HG02973 (cell line): ENCODE data around the gene NOC2L.
"Not testable (repeated sequence)": the region's sequence is repeated elsewhere in the genome, so short reads cannot be mapped to it uniquely, and the experiment has no call there.

Source experiments
- ATAC-seq: cut with Tn5 transposase; IDR thresholded peaks from one replicate; pipeline ENCODE4 v1.9.1; 2021; ENCODE audit warnings: moderate library complexity; ENCODE audit not compliant: unreplicated experiment

Gene NOC2L

DNA sequence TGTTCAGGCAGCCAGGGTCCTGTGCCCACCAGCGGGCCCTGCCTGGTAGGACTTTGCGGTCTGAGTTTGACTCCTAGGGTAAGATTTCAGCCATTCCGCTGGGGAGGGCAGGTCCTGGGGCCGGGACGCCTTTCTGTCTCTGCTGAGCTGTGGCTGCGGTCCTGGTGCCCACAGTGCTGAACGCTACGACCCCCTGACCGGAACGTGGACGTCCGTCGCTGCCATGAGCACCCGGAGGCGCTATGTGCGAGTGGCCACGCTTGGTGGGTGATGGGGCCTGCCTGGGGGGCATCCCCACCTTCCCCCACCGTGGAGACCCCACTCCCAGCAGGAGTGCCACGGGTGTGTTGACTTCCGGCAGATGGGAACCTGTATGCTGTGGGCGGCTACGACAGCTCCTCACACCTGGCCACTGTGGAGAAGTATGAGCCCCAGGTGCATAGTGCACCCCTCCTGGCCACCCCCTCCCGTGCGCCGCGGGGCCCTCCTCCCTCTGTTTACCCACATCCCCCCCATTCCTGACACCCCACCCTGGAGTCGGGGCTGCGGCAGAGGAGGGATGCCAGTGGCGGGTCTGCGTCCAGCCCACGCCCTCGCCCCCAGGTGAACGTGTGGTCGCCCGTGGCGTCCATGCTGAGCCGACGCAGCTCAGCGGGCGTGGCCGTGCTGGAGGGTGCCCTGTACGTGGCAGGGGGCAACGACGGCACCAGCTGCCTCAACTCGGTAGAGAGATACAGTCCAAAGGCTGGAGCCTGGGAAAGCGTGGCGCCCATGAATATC is 4.9 kb upstream of the NOC2L start:
- ATAC-seq, result no peak

GRCh38 chr1:963301-963651 is 4.2 kb upstream of the NOC2L start:
- ATAC-seq, result no peak

GRCh38 chr1:962381-963300 is 3.6 kb upstream of the NOC2L start:
- no peak for ATAC-seq

- ATAC-seq, result no peak
Measured at GRCh38 chr1:961132-961669, 2.1 kb upstream of the NOC2L start.

DNA sequence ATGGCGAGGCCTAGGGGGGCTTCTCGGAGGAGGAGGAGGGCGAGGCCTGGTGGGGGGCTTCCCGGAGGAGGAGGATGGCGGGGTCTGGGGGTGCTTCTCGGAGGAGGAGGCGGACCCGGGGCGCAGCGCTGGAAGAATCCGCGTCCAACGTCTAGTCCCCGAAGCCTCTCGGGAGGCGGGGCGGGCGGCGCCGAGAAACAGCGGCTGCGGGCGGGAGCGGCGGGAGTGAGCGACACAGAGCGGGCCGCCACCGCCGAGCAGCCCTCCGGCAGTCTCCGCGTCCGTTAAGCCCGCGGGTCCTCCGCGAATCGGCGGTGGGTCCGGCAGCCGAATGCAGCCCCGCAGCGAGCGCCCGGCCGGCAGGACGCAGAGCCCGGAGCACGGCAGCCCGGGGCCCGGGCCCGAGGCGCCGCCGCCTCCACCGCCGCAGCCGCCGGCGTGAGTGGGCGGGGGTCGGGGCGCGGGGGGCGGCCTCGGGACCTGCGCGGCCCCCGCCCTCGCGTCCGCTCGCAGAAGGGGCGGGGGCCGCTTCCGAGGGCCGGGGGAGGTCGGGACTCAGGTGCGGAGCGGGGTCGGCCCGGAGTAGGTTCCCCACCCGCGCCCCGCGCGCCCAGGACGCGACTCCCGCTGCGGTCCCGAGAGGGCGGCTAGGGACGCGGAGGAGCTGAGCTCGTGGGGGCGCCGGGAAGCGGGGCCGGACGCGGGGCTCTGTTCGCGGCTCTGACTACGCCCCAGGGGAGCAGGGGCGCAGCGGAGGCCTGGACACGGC is 1.5 kb upstream of the NOC2L start, which contains the start of gene KLHL17:
Gene KLHL17 (plus strand): TSS at position 222 of the 769 bp plus-strand sequence. CDS start 110 bp downstream, at position 332.
- no peak for ATAC-seq

GRCh38 chr1:959731-960362 is 791 bp upstream of the NOC2L start:
- no peak for ATAC-seq

DNA sequence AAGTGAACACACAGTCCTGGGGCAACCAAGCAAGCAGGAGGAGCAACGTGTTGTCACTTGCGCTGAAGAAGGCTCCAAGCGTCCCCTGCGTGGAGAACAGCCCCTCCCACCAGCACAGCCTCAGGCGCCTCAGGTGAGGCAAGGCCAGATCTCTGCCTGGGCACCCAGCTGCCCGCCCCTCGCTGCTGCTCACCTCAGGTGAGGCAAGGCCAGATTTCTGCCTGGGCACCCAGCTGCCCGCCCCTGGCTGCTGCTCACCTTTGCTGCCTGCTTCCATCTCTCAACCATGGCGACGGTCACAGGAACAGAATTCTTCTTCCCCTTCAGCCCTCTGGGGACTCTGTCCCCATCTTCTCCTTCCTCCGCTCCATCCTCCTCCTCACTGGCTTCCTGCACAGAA is 2.4 kb downstream of the NOC2L start:
- no peak for ATAC-seq

GRCh38 chr1:955474-955873 is 3.6 kb downstream of the NOC2L start:
- ATAC-seq, result no peak

DNA sequence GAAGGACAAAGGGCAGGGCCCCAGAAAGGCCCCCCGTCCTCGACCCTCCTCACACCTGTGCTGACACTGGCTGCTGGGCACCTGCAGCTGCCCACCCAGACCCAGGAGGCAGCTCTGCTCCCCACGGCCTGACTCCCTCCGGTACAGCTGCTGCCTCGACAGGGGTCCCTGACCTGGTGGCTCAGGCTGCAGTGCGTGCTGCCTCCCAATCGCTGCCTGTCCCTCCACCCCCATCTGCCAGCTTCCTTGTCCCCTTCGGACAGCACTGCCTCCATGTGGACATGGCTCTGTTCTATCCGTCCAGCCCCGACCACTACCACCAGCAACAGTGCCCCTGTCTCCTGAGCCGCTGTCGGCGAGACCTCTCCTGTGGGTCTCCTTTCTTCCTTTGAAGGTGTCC is 4.1 kb downstream of the NOC2L start:
- no peak for ATAC-seq

DNA sequence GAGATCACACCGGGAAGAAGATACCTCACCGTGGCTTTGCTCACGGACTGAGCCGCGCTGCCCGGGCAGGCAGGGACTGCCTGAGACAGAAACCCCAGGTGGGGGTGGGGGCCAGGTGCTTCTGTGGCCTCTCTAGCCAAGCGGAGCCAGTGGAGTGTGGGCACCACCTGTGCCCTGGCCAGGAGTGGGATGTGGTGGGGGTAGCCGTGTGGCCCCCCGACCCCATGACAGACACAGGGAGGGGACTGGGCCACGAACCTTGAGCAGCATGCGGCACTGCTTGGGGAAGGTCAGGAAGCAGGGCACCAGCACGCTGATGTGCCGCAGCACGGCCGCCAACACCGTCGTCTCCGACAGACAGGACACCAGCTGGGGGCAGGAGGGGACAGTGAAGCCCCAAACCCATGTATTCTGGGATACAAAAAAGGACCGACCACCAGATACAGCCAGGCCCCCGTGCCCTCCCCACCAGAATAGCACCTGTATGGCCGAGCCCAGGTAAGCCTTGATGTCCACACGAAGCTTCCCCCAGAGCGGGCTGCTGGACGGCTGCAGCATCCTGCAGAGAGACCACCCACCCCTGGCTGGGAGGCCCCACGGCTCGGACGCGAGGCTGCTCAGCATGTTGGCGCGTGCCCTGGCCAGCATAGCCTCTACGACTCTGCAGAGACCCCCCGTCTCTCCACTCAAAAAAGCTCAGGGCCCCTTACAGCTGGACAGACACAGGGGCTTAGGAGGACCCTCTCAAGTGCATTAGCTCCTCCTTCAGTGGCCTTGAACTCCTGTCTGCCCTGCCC is 5.3 kb downstream of the NOC2L start:
- ATAC-seq, result no peak

DNA sequence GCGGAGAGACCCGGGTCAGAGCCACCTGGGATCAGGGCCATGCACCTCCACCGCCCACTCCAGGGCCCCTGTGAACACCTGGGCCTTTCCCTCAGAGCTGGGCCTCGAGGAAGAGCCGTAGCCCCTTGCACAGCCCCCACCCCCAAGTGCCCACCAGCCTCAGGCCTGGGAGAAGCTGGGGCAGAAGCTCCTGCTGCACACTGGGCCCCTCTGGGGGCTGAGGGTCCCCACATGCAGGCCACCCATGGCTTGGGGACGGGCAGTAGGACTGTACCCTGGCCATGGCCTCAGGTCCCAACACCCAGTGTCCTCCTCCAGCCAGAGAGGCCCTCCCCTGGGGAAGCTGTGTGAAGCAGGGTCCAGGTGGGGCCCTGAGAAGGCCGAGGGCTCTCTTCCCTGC is 6.5 kb downstream of the NOC2L start:
- no peak for ATAC-seq

DNA sequence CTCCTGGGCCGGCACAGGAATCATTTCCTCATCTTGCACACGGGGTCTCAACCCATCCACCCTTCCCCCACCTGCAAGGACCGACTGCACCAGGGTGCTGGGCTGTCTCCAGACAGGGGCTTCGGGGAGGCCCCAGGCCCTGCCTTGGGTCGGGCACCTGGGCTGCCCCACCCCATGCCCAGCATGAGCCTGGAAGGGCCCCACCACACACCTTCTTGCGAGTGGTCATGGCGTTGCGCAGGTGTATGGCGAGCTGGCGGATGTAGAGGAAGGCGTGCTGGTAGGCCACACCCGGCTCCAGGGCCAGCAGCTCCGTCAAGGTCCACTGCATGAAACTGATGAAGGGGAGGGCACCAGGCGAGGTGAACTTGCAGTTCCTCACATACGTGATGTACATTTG is 6.9 kb downstream of the NOC2L start:
- ATAC-seq, result no peak

DNA sequence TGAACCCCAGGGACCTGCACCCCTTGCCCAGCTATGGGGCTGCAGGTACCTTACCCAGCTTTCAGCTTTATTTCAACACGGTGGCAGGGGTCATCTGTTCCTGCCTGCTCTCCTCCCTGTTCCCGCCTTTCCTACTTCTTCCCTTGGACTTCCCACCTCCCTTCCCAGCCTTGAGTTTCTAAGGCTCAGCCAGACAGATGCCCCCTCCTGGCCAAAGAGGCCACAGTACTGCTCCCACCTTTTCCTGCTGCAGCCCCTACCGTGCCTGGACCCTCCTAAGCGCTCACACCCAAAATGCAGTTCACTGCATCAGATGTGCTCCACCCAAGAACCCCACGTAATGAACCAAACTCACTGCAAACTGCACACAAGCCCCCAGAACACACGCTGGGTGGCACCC is 7.7 kb downstream of the NOC2L start:
- ATAC-seq, result no peak

DNA sequence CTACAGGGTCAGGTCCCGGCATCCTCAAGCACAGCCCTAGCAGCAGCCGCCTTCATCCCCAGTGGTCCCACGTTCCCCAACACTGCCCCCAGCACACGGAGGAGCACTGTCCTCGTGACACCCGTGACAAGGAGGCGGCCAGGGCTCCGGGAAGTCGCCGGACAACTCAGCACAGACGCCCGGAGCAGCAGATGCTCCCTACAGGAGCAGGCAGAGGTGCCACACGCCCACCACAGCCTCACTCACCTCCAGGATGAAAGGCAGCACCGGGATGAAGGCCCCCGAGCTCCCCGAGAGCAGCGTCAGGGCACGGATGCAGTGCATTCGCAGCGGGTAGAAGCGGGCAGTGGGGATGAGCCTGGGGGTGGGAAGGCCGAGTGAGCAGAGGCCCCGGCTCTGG is 8.2 kb downstream of the NOC2L start:
- ATAC-seq, result no peak

DNA sequence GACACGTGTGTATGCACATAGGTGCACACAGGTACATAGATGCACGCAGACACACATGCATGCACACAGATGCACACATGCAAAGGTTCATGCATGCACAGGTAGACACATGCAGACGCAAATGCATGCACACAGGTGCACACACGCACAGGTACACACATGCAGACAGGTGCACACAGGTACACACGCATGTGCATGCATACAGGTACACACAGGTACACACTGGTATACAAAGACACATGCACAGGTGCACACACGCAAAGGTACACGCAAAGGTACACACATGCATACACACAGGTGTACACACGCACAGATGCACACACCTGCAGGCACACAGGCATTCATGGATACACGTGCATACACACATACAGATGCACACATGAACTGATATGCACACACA is 8.8 kb downstream of the NOC2L start:
- ATAC-seq, result no peak

GRCh38 chr1:947958-948357 is 11.1 kb downstream of the NOC2L start:
- ATAC-seq, result no peak

- not testable (repeated sequence) for ATAC-seq
Measured at GRCh38 chr1:946811-947210, 12.2 kb downstream of the NOC2L start.

DNA sequence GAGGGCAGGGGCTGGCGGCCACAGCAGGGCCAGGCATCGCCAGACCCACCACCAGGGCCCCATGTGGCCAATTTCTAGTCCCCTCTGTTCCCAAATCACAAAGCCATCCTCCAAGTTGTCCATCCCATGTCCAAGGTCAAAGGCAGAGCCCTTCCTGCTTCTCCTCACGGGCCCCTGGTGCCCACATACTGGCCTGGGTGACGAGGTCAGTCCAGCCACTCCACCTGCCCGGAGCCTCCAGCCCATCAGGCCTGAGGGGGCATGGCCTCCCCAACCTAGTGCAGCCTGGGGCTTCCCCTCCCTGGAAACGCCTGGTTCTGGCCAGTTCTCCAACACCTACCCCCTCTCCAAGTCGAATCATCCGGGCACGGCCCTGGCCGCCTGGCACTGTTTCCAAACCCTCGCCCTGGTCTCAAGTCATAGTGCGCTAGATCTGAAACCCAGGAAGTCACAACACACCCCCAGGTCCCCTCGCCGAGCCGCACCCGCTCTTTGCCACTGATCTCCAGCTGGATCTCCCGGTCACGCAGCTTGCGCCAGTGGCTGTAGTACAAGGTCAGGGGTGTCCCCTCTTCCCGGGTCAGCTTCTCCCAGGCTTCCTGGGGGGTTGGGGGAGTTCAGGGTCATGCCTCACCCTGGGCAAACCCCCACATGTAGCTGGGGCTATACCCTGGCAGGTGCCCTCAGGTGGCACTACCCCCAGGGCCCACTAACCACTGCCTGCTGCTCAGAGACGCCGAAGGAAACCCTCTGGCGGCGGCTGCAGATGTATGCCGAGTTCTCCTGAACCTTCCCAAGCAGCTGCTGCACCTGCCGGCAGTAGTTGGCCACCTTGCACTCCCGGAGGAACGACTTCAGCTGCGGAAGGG is 13.1 kb downstream of the NOC2L start:
- ATAC-seq, result no peak
